OCI-LY7 (cell line): ENCODE data around the gene IPCEF1. TPM values are rescaled to one million over a fixed set of nuclear protein-coding genes. Genes with fewer than 3 reads are reported as not detected.

Source experiments
- BruUV-seq: library from RNA; stranded (reverse); fragments of 400-500 nt; replicated peaks from 2 replicates; lab custom pipeline; 2021; lab: Mats Ljungman, UMichigan
- CTCF ChIA-PET: fragments of 300-600 bp; sonication (Branson Sonifier 250); formaldehyde crosslinking; loops from one replicate; lab custom pipeline; 2022; ENCODE audit warnings: antibody characterized with exemption; ENCODE audit not compliant: unreplicated experiment; lab: Charles Lee
- POLR2A ChIA-PET: fragments of 300-600 bp; sonication (Branson Sonifier 250); formaldehyde crosslinking; loops from one replicate; lab custom pipeline; 2022; ENCODE audit warnings: antibody characterized with exemption; lab: Charles Lee
- DNase-seq: peaks from one replicate; pipeline ENCODE4 v3.0.0-alpha.2; 2015; ENCODE audit warnings: low spot score
- H2AFZ ChIP-seq: fragments of 200-600 bp; sonication (generic), shearing (Covaris generic); 2 replicates; pipeline ENCODE4 v1.6.1; 2014; ENCODE audit warnings: mild to moderate bottlenecking, antibody characterized with exemption, low read length, moderate library complexity
- H3K27ac ChIP-seq: fragments of 200-600 bp; sonication (generic); 2 replicates; pipeline ENCODE4 v1.5.1; 2014; ENCODE audit warnings: mixed run types, low read depth, mild to moderate bottlenecking, moderate library complexity, low read length, inconsistent platforms; ENCODE audit not compliant: poor library complexity, severe bottlenecking
- H3K36me3 ChIP-seq: fragments of 200-600 bp; sonication (generic); 2 replicates; pipeline ENCODE4 v1.6.1; 2014; ENCODE audit warnings: mild to moderate bottlenecking, antibody characterized with exemption, low read length, moderate library complexity, mixed read lengths; ENCODE audit not compliant: insufficient read depth
- H3K4me1 ChIP-seq: fragments of 200-600 bp; sonication (generic); 2 replicates; pipeline ENCODE4 v1.5.1; 2014; ENCODE audit warnings: mild to moderate bottlenecking, low read length; ENCODE audit not compliant: insufficient read depth, poor library complexity, severe bottlenecking
- H3K4me2 ChIP-seq: fragments of 200-600 bp; sonication (generic); 2 replicates; pipeline ENCODE4 v1.6.1; 2014; ENCODE audit warnings: mild to moderate bottlenecking, low read length
- H3K4me3 ChIP-seq: fragments of 200-600 bp; sonication (generic); 2 replicates; pipeline ENCODE4 v1.5.1; 2014; ENCODE audit warnings: mild to moderate bottlenecking, low read depth, low read length; ENCODE audit not compliant: poor library complexity, severe bottlenecking
- H3K79me2 ChIP-seq: fragments of 200-600 bp; sonication (generic); 2 replicates; pipeline ENCODE4 v1.6.1; 2016; ENCODE audit warnings: low read depth, mild to moderate bottlenecking, low read length, moderate library complexity, mixed read lengths; ENCODE audit not compliant: insufficient read depth
- H3K9me2 ChIP-seq: fragments of 200-600 bp; sonication (generic); 2 replicates; pipeline ENCODE4 v1.6.1; 2016; ENCODE audit warnings: mild to moderate bottlenecking, low read length, mixed read lengths; ENCODE audit not compliant: insufficient read depth
- H3K9me3 ChIP-seq: fragments of 200-600 bp; sonication (generic); 2 replicates; pipeline ENCODE4 v1.6.1; 2014; ENCODE audit warnings: mild to moderate bottlenecking, mixed run types, low read length, mixed read lengths
- H4K20me1 ChIP-seq: fragments of 200-600 bp; sonication (generic); 2 replicates; pipeline ENCODE4 v1.6.1; 2014; ENCODE audit warnings: mild to moderate bottlenecking, antibody characterized with exemption, low read length, moderate library complexity, mixed read lengths; ENCODE audit not compliant: insufficient read depth
- EZH2phosphoT487 ChIP-seq: fragments of 200-600 bp; sonication (generic); IDR thresholded peaks from 2 replicates; pipeline ENCODE4 v1.6.1; 2018; ENCODE audit warnings: low read depth, borderline replicate concordance, mild to moderate bottlenecking, mixed run types, antibody characterized with exemption, low read length, moderate library complexity, mixed read lengths
- intact Hi-C: fragments of 100-400 bp; cut with micrococcal nuclease; formaldehyde crosslinking; loops from one replicate; pipeline ENCODE4 v1.10.0; 2022; ENCODE audit not compliant: unreplicated experiment
- total RNA-seq, 2 experiments: library from RNA; depleted of rRNA in 1 of 2; stranded (reverse); fragments of >200 nt in 1 of 2; shearing (Covaris generic) in 1 of 2; gene quantifications; 2 replicates each; pipeline ENCODE4 v1.2.3, GENCODE V29; 2014 to 2022
- TF ChIP-seq, protein P1 (sequence below): fragments of 200-600 bp; sonication (generic); conservative IDR thresholded peaks from 2 replicates; pipeline ENCODE4 v1.5.1; 2014; ENCODE audit warnings: mild to moderate bottlenecking, antibody characterized with exemption, low read length, moderate library complexity, mixed read lengths

The IPCEF1 gene
- total RNA-seq, 2 experiments from 2014 or later = not detected

DNA sequence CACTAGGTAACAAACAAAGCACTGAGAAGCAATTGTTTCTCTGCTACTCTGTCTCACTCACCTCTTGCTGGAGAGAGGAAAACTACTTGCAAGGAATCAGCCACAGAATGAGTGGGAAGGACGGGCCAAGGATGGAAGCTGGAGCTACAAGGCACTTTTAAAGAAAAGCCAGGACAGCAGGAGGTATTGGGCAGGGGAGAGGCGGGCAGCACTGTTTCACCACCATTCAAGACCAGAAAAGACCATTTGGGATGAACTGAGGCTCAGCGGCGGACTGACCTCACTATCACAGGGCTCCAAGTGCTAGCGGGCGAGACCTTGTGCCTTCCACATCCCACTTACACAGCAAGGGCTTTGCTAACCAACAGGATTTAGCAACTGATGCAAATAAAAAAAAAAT, 137.4 kb downstream of the IPCEF1 start:
- Histone ChIP-seq H2AFZ (no peak overlapping the region), H3K4me1 (no peaks in the 10 kb centered on the region), H3K4me2 (no peak overlapping the region), H3K79me2 (no peaks in the 10 kb centered on the region), H3K9me2 (no peaks in the 10 kb centered on the region), H4K20me1 (no peaks in the 10 kb centered on the region), H3K9me3 (no peaks in the 10 kb centered on the region), H3K4me3 (no peak overlapping the region), H3K36me3 (no peaks in the 10 kb centered on the region), H3K27ac (no peak overlapping the region)
- no peak for TF ChIP-seq EZH2phosphoT487
- TF ChIP-seq, protein P1, sequence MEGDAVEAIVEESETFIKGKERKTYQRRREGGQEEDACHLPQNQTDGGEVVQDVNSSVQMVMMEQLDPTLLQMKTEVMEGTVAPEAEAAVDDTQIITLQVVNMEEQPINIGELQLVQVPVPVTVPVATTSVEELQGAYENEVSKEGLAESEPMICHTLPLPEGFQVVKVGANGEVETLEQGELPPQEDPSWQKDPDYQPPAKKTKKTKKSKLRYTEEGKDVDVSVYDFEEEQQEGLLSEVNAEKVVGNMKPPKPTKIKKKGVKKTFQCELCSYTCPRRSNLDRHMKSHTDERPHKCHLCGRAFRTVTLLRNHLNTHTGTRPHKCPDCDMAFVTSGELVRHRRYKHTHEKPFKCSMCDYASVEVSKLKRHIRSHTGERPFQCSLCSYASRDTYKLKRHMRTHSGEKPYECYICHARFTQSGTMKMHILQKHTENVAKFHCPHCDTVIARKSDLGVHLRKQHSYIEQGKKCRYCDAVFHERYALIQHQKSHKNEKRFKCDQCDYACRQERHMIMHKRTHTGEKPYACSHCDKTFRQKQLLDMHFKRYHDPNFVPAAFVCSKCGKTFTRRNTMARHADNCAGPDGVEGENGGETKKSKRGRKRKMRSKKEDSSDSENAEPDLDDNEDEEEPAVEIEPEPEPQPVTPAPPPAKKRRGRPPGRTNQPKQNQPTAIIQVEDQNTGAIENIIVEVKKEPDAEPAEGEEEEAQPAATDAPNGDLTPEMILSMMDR = no peak
- no TSS peak for BruUV-seq
- no peak for DNase-seq
- intact Hi-C loops = no loop called here
- CTCF ChIA-PET = no interaction called here
- POLR2A ChIA-PET = no interaction called here

DNA sequence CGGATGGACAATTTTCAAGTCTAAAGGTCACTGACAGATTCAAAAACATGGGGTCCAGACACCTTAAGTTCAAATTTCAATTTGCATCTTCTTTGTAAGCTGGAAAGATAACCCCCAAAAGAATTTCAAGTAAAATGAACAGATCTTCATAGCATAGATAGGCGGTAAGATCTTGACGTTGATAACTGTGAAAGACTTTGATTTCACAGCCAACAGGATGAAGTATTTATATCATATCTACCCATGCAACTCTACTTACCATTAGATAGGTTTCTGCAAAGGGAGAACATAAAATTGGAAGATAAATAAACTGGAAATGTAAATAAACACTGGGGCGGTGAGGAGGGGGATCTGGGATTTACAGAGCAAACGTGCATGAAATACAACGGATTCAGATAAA, 137.8 kb downstream of the IPCEF1 start:
- Histone ChIP-seq H2AFZ (no peak overlapping the region), H3K79me2 (no peaks in the 10 kb centered on the region), H3K27ac (no peak overlapping the region), H3K36me3 (no peaks in the 10 kb centered on the region), H4K20me1 (no peaks in the 10 kb centered on the region), H3K4me1 (no peaks in the 10 kb centered on the region), H3K4me3 (no peak overlapping the region), H3K9me3 (no peaks in the 10 kb centered on the region), H3K9me2 (no peaks in the 10 kb centered on the region), H3K4me2 (no peak overlapping the region)
- no peak for DNase-seq
- TF ChIP-seq EZH2phosphoT487 = no peak
- TF ChIP-seq, protein P1 = no peak
- intact Hi-C loops = no loop called here
- ChIA-PET POLR2A (interaction anchor here (0.7 kb wide), 1 partner anchor 87 kb away, joined by 3 read pairs; no protein-coding TSS in a partner anchor), CTCF (no interaction called here)
- no TSS peak for BruUV-seq

DNA sequence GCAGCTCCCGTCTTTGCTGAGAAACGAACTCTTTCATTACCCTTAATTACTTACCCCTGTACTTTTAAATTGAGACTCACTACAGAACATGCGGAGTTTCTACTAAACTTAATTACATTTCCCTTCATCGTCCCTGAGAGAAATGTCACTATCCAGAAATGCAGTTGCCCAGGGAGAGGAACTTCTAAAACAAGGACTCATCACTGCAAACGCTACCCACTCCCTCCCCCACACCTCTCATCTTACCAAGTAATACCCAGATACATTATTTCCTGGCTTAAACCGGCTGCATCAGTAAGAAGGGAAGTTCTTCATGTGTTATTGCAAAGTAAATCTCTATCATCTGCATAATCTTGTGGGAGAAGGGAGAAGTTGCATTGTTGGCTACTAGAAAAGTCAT, 138.3 kb downstream of the IPCEF1 start:
- Histone ChIP-seq H3K9me2 (no peaks in the 10 kb centered on the region), H3K9me3 (no peaks in the 10 kb centered on the region), H3K27ac (no peak overlapping the region), H2AFZ (no peak overlapping the region), H3K4me3 (no peak overlapping the region), H4K20me1 (no peaks in the 10 kb centered on the region), H3K36me3 (no peaks in the 10 kb centered on the region), H3K79me2 (no peaks in the 10 kb centered on the region), H3K4me1 (no peaks in the 10 kb centered on the region), H3K4me2 (no peak overlapping the region)
- POLR2A ChIA-PET = interaction anchor here (0.7 kb wide), 1 partner anchor 87 kb away, joined by 3 read pairs; no protein-coding TSS in a partner anchor
- intact Hi-C loops = no loop called here
- CTCF ChIA-PET = no interaction called here
- no peak for TF ChIP-seq EZH2phosphoT487
- TF ChIP-seq, protein P1 = no peak
- no peak for DNase-seq
- no TSS peak for BruUV-seq
